WI38 (cell line): ENCODE data around the gene DMRT1.

Experiments used
- H3K4me3 ChIP-seq: 2 replicates; pipeline ENCODE4 v1.5.1; 2011; ENCODE audit warnings: low read depth, mild to moderate bottlenecking, control low read depth, low read length
- CTCF ChIP-seq: IDR thresholded peaks from 2 replicates; pipeline ENCODE4 v1.5.1; 2012; ENCODE audit warnings: low read depth, mild to moderate bottlenecking, control low read depth, low read length

The DMRT1 gene

GRCh38 chr9:804026-804425, 37.5 kb upstream of the DMRT1 start:
- H3K4me3 ChIP-seq: no peak overlapping the region
- no peak for TF ChIP-seq CTCF

GRCh38 chr9:805151-805550, 36.3 kb upstream of the DMRT1 start:
- TF ChIP-seq CTCF: no peak

GRCh38 chr9:806285-807156, 35.0 kb upstream of the DMRT1 start:
- peak; percentile 63 for TF ChIP-seq CTCF
- no peak overlapping the region for H3K4me3 ChIP-seq

More at GRCh38 chr9:805151-805550, 36.3 kb upstream of the DMRT1 start:
- H3K4me3 ChIP-seq: no peak overlapping the region

GRCh38 chr9:811106-811531, 30.4 kb upstream of the DMRT1 start:
- H3K4me3 ChIP-seq: no peak overlapping the region
- TF ChIP-seq CTCF: no peak

- no peak overlapping the region for H3K4me3 ChIP-seq
- no peak for TF ChIP-seq CTCF
Measured at GRCh38 chr9:818958-819357, 22.5 kb upstream of the DMRT1 start.

- H3K4me3 ChIP-seq: no peak overlapping the region
- TF ChIP-seq CTCF: no peak
Measured at GRCh38 chr9:826500-827280, 14.8 kb upstream of the DMRT1 start.

- TF ChIP-seq CTCF: no peak
- no peak overlapping the region for H3K4me3 ChIP-seq
Measured at GRCh38 chr9:840343-840742, 1.2 kb upstream of the DMRT1 start.
